Mucosa of descending colon (tissue), 3 donors: ENCODE measurements around the gene MBD3L5. TPM values are rescaled to one million over a fixed set of nuclear protein-coding genes. Genes with fewer than 3 reads are reported as not detected.
"Not testable (repeated sequence)": the region's sequence is repeated elsewhere in the genome, so short reads cannot be mapped to it uniquely, and the experiment has no call there.

Experiments
- ATAC-seq: fragments of 200-7000 bp; cut with Tn5 transposase; one replicate; pipeline ENCODE4 v1.9.1; 2020; ENCODE audit warnings: mild to moderate bottlenecking, moderate library complexity
- DNase-seq, 3 donors: peaks; one replicate each; pipeline ENCODE4 v3.0.0-alpha.2; 2020
- H3K36me3 ChIP-seq: fragments of 200-600 bp; one replicate; pipeline ENCODE4 v1.8.0; 2021; ENCODE audit warnings: low read depth, mild to moderate bottlenecking
- H3K4me1 ChIP-seq: fragments of 200-600 bp; one replicate; pipeline ENCODE4 v1.8.0; 2021; ENCODE audit warnings: low read depth, mild to moderate bottlenecking
- H3K4me3 ChIP-seq: fragments of 200-600 bp; one replicate; pipeline ENCODE4 v1.8.0; 2021; ENCODE audit warnings: mild to moderate bottlenecking
- H3K9me3 ChIP-seq: fragments of 200-600 bp; one replicate; pipeline ENCODE4 v1.8.0; 2021; ENCODE audit warnings: mild to moderate bottlenecking
- CTCF ChIP-seq: fragments of 200-600 bp; IDR thresholded peaks from one replicate; pipeline ENCODE4 v1.8.0; 2022; ENCODE audit warnings: antibody characterized with exemption, mild to moderate bottlenecking
- intact Hi-C, 2 donors: fragments of 100-400 bp; cut with DNase I in 1 of 2; cut with micrococcal nuclease in 1 of 2; formaldehyde crosslinking; loops; one replicate each; pipeline versions ENCODE4 v1.11.0 to v1.11.1; 2022; cut with DNase I, micrococcal nuclease
- total RNA-seq, 3 donors: library from RNA; stranded (reverse); fragmentation: NEBNext Ultra II Directional in 2 of 3; extraction: Animal tissue kit (Norgen Biotek cat#: 25700) in 2 of 3; gene quantifications; one replicate each; pipeline versions ENCODE4 v1.2.1 to v1.2.4, GENCODE V29; 2021 to 2023
- donor health status: DM: no; HTN: no; CAD: no; lungs with moderate emphysema.
- donor health status: DM: no; HTN: no; CAD: no.
- donor health status: DM: no; HTN: yes; CAD: no.

The MBD3L5 gene
- total RNA-seq, 3 donors from 2014 or later: not detected

GRCh38 chr19:7006135-7006704 lies 24.2 kb upstream of the MBD3L5 start:
- no peak for ATAC-seq
- no peak overlapping the region for H3K4me3 ChIP-seq
- no peak for DNase-seq
- no peaks in the 10 kb centered on the region for H3K4me1 ChIP-seq
- H3K9me3 ChIP-seq: no peaks in the 10 kb centered on the region
- TF ChIP-seq CTCF: no peak
- intact Hi-C loops: no loop called here
- H3K36me3 ChIP-seq: no peaks in the 10 kb centered on the region

- no peak for TF ChIP-seq CTCF
- H3K9me3 ChIP-seq: no peaks in the 10 kb centered on the region
- DNase-seq (no peak), ATAC-seq (no peak)
- no peak overlapping the region for H3K4me3 ChIP-seq
- intact Hi-C loops: no loop called here
- no peaks in the 10 kb centered on the region for H3K4me1 ChIP-seq
- no peaks in the 10 kb centered on the region for H3K36me3 ChIP-seq
Measured at GRCh38 chr19:7007859-7008258, 22.5 kb upstream of the MBD3L5 start.

GRCh38 chr19:7010722-7011593 lies 19.4 kb upstream of the MBD3L5 start:
- Histone ChIP-seq H3K9me3 (no peaks in the 10 kb centered on the region), H3K4me1 (no peaks in the 10 kb centered on the region), H3K36me3 (no peaks in the 10 kb centered on the region), H3K4me3 (no peak overlapping the region)
- no peak for TF ChIP-seq CTCF
- ATAC-seq: no peak
- no peak for DNase-seq
- intact Hi-C loops: no loop called here

- Histone ChIP-seq H3K4me3 (no peak overlapping the region), H3K9me3 (no peaks in the 10 kb centered on the region), H3K4me1 (no peaks in the 10 kb centered on the region), H3K36me3 (no peaks in the 10 kb centered on the region)
- intact Hi-C loops: no loop called here
- TF ChIP-seq CTCF: no peak
- ATAC-seq (no peak), DNase-seq (no peak)
Measured at GRCh38 chr19:7013678-7014077, 16.7 kb upstream of the MBD3L5 start.

- Histone ChIP-seq H3K4me3 (no peak overlapping the region), H3K4me1 (no peaks in the 10 kb centered on the region), H3K36me3 (no peaks in the 10 kb centered on the region), H3K9me3 (no peaks in the 10 kb centered on the region)
- no peak for TF ChIP-seq CTCF
- DNase-seq: no peak
- intact Hi-C loops: no loop called here
- ATAC-seq: no peak
Measured at GRCh38 chr19:7018828-7019227, 11.6 kb upstream of the MBD3L5 start.

- ATAC-seq, H3K9me3 ChIP-seq, intact Hi-C loops, H3K4me1 ChIP-seq, H3K36me3 ChIP-seq, H3K4me3 ChIP-seq, DNase-seq: not testable (repeated sequence)
Measured at GRCh38 chr19:7021331-7021730, 9.0 kb upstream of the MBD3L5 start, which contains the start of gene MBD3L2B. TSS of gene MBD3L2B (minus strand) at chr19:7021431. CDS start at chr19:7021397, 34 bp downstream.

- H3K9me3 ChIP-seq, DNase-seq, intact Hi-C loops, H3K36me3 ChIP-seq, H3K4me3 ChIP-seq, ATAC-seq, H3K4me1 ChIP-seq: not testable (repeated sequence)
Measured at GRCh38 chr19:7028790-7029189, 1.6 kb upstream of the MBD3L5 start.

- H3K4me3 ChIP-seq, DNase-seq, intact Hi-C loops, H3K36me3 ChIP-seq, H3K4me1 ChIP-seq, ATAC-seq, H3K9me3 ChIP-seq: not testable (repeated sequence)
Measured at GRCh38 chr19:7040079-7040478, 9.7 kb downstream of the MBD3L5 start, which contains the start of gene MBD3L4. TSS of gene MBD3L4 (minus strand) at chr19:7040179. CDS start at chr19:7040144, 35 bp downstream.

GRCh38 chr19:7041563-7041962 lies 11.2 kb downstream of the MBD3L5 start:
- H3K4me1 ChIP-seq, ATAC-seq, DNase-seq, intact Hi-C loops, H3K9me3 ChIP-seq, H3K36me3 ChIP-seq, H3K4me3 ChIP-seq: not testable (repeated sequence)
